RWPE2 (cell line): Measurements from ENCODE around the gene TAF1D.

Experiments
- ATAC-seq: fragments of 200-7000 bp; cut with Tn5 transposase; 3 replicates; pipeline ENCODE4 v1.9.1; 2021; ENCODE audit warnings: low read depth
- DNase-seq: peaks from one replicate; pipeline ENCODE4 v3.0.0-alpha.2; 2020; ENCODE audit warnings: low spot score
- H3K27ac ChIP-seq: fragments of 450-650 bp; 2 replicates; pipeline ENCODE4 v1.5.1; 2017; ENCODE audit warnings: mild to moderate bottlenecking; ENCODE audit not compliant: poor library complexity, severe bottlenecking
- H3K27me3 ChIP-seq: fragments of 250-450 bp; sonication (Bioruptor Pico); 2 replicates; pipeline ENCODE4 v1.5.1; 2021; ENCODE audit warnings: mild to moderate bottlenecking, moderate library complexity; ENCODE audit not compliant: insufficient read depth, poor library complexity, severe bottlenecking
- H3K36me3 ChIP-seq: fragments of 250-450 bp; sonication (Bioruptor Pico); 2 replicates; pipeline ENCODE4 v1.5.1; 2020; ENCODE audit warnings: low read depth, mild to moderate bottlenecking, moderate library complexity
- H3K4me1 ChIP-seq: fragments of 250-450 bp; sonication (Bioruptor Pico); 2 replicates; pipeline ENCODE4 v1.5.1; 2021; ENCODE audit warnings: mild to moderate bottlenecking, moderate library complexity; ENCODE audit not compliant: insufficient read depth, poor library complexity, severe bottlenecking
- H3K4me3 ChIP-seq: fragments of 250-450 bp; sonication (Bioruptor Pico); 2 replicates; pipeline ENCODE4 v1.5.1; 2021; ENCODE audit warnings: mild to moderate bottlenecking, moderate library complexity; ENCODE audit not compliant: severe bottlenecking
- H3K9me3 ChIP-seq: fragments of 250-450 bp; sonication (Bioruptor Pico); 2 replicates; pipeline ENCODE4 v1.5.1; 2021; ENCODE audit warnings: mild to moderate bottlenecking, moderate library complexity; ENCODE audit not compliant: severe bottlenecking
- CTCF ChIP-seq: fragments of 450-650 bp; IDR thresholded peaks from one replicate; pipeline ENCODE4 v1.5.1; 2017; ENCODE audit warnings: mild to moderate bottlenecking, moderate library complexity; ENCODE audit not compliant: poor library complexity, severe bottlenecking

The TAF1D gene

GRCh38 chr11:93704237-93704636, 37.1 kb downstream of the TAF1D start:
- Histone ChIP-seq H3K4me3 (no peak overlapping the region), H3K4me1 (no peaks in the 10 kb centered on the region), H3K9me3 (no peaks in the 10 kb centered on the region), H3K36me3 (peaks cover 97% of the 10 kb centered on the region), H3K27ac (no peak overlapping the region), H3K27me3 (no peaks in the 10 kb centered on the region)
- no peak for TF ChIP-seq CTCF
- ATAC-seq (no peak), DNase-seq (no peak)

GRCh38 chr11:93700830-93701229, 40.5 kb downstream of the TAF1D start:
- H3K27me3 ChIP-seq: no peaks in the 10 kb centered on the region
- no peak overlapping the region for H3K4me3 ChIP-seq
- no peaks in the 10 kb centered on the region for H3K4me1 ChIP-seq
- no peak overlapping the region for H3K27ac ChIP-seq
- peaks cover 97% of the 10 kb centered on the region for H3K36me3 ChIP-seq
- ATAC-seq (no peak), DNase-seq (no peak)
- no peak for TF ChIP-seq CTCF
- H3K9me3 ChIP-seq: no peaks in the 10 kb centered on the region

- Histone ChIP-seq H3K27ac (no peak overlapping the region), H3K27me3 (no peaks in the 10 kb centered on the region), H3K4me3 (no peak overlapping the region), H3K9me3 (no peaks in the 10 kb centered on the region), H3K4me1 (no peaks in the 10 kb centered on the region), H3K36me3 (peaks cover 93% of the 10 kb centered on the region)
- no peak for DNase-seq
- ATAC-seq: no peak
- no peak for TF ChIP-seq CTCF
Measured at GRCh38 chr11:93697611-93698010, 43.7 kb downstream of the TAF1D start.

GRCh38 chr11:93694557-93694956, 46.7 kb downstream of the TAF1D start:
- no peak for ATAC-seq
- H3K36me3 ChIP-seq: peaks cover 91% of the 10 kb centered on the region

GRCh38 chr11:93694109-93694508, 47.2 kb downstream of the TAF1D start:
- ATAC-seq (no peak), DNase-seq (no peak)
- no peaks in the 10 kb centered on the region for H3K27me3 ChIP-seq
- H3K9me3 ChIP-seq: no peaks in the 10 kb centered on the region
- no peak overlapping the region for H3K27ac ChIP-seq
- no peak overlapping the region for H3K4me3 ChIP-seq
- no peaks in the 10 kb centered on the region for H3K4me1 ChIP-seq
- TF ChIP-seq CTCF: peak; percentile 34
- H3K36me3 ChIP-seq: peaks cover 91% of the 10 kb centered on the region

More at GRCh38 chr11:93694557-93694956, 46.7 kb downstream of the TAF1D start:
- no peaks in the 10 kb centered on the region for H3K27me3 ChIP-seq
- H3K4me3 ChIP-seq: no peak overlapping the region
- no peaks in the 10 kb centered on the region for H3K9me3 ChIP-seq
- no peak for DNase-seq
- H3K27ac ChIP-seq: no peak overlapping the region
- no peaks in the 10 kb centered on the region for H3K4me1 ChIP-seq
- no peak for TF ChIP-seq CTCF
